ENCODE results near the gene ZNRF3.

ZNRF3 gene

GRCh38 chr22:28953403-28953802 is 70.0 kb downstream of the ZNRF3 start:
- DNase-seq (ENCODE audit: low read depth): no peak

DNA sequence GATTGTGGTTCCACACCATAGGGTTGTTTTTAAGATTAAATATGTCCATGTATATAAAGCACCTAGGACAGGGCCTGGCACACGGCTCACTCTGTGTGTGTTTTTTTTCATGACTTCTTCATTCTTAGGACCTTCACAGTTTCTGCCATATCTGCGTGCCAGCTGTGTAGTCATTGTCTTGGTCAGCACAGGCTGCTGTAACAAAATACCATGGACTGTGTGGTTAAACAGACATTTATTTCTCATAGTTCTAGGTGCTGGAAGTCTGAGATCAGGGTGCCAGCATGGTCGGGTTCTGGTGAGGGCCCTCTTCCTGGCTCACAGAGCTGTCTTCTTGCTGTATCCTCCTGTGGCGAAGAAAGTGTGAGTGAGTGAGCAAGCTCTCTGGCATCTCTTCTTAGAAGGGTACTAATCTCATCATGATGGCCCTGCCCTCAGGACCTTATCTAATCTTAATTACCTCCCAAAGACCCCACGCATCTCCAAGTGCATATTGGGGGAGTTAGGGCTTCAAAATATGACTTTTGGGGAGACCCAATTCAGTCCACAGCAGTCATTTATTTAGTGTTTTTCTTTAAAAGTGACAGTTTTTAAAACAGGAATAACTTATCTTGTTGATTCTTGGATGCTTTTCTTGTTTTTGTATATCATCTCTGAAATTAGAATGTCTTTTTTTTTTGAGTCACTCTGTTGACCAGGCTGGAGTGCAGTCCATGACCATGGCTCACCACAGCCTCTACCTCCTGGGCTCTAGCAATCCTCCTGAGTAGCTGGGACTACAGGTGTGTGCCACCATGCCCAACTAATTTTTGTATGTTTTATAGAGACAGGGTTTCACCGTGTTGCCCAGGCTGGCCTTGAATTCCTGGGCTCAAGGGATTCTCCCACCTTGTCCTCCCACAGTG is 70.9 kb downstream of the ZNRF3 start:
- DNase-seq (ENCODE audit: low read depth): no peak

GRCh38 chr22:28955817-28956216 is 72.4 kb downstream of the ZNRF3 start:
- DNase-seq (ENCODE audit: low read depth): peak; percentile 59

- DNase-seq (ENCODE audit: low read depth): no peak
Measured at GRCh38 chr22:28956506-28956905, 73.1 kb downstream of the ZNRF3 start.

DNA sequence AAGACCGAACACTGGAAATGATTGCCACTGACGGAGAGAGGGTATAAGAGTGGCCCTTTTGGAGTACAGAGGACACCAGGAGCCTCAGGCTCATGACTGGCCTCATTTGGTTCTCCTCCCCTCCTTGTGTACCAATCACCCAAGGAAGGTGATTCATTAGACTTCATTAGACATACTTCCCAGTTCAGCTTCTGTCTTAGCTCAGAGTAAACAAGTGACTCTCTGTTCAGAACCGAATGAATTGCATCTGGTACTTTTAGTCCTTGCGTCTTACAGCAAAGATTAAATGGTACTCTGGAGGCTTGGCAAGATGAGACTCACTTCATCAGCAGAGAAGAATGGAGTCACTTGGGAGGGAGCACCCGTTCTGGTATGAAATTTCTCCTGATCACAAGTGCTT is 75.2 kb downstream of the ZNRF3 start:
- peak; percentile 28 for DNase-seq (ENCODE audit: low read depth)

DNA sequence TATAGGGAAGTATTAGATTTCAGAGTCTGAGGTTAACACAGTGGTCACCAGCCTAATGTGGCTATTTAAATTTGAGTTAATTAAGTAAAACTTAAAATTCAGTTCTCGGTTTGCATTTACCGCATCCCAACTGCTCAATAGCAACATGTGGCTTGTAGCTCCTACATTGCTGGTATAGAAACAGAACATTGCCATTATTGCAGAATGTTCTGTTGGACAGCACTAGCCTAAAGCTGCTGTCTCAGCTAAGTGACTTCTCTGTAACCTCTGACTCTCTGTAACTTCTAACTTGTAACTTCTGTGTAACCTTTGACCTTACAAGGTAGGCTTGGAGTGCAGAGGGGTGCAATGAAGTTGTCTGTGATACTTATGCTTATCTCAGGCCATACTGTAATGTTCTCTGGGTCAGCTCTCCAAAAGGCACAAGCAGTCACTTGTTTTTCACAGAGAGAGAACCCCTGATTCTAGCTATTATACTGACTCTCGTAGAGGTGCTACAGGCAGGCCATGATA is 78.7 kb downstream of the ZNRF3 start:
- no peak for DNase-seq (ENCODE audit: low read depth)

- no peak for DNase-seq (ENCODE audit: low read depth)
Measured at GRCh38 chr22:28963362-28963761, 80.0 kb downstream of the ZNRF3 start.

DNA sequence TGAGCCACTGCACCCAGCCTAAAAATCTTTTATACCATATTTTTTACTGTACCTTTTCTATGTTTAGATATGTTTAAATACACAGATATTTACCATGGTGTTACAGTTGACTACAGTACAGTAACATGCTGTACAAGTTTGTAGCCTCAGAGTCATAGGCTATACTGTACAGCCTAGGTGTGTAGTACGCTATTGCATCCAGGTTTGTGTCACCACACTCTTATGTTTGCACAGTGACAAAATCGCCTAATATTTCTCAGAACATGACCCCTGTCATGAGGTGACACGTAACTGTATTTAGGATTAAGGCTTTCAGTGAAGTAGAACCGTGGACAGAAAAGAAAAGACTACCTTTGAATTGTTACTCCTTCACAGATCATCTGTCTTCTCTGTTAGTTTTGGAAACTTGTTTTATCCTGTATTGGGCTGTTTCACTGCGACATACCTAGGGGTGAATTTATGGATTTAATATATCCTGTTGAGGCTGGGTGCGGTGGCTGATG is 83.8 kb downstream of the ZNRF3 start:
- no peak for DNase-seq (ENCODE audit: low read depth)

DNA sequence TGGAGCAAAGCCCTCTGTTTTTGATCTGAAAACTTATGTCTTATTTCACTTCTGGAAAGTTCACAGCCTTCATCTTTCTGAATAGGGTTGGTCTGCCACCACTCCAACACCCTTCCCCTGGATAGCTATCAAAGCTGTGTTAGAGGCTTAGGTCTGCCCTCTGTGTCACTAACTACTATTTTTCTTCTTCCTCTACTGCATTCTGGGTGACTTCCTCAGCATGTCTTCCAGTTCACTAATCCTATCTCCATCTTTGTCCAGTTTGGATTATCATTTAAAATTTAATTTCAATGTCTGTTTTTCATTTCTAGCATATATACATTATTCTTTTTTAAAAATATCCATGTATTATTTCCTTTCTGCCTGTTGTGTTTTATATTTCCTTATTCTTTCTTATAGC is 84.6 kb downstream of the ZNRF3 start:
- no peak for DNase-seq (ENCODE audit: low read depth)

- no peak for DNase-seq (ENCODE audit: low read depth)
Measured at GRCh38 chr22:28969401-28970168, 86.2 kb downstream of the ZNRF3 start.

GRCh38 chr22:28973352-28973751 is 90.0 kb downstream of the ZNRF3 start:
- peak; percentile 24 for DNase-seq (ENCODE audit: low read depth)

GRCh38 chr22:28977060-28977459 is 93.7 kb downstream of the ZNRF3 start:
- DNase-seq (ENCODE audit: low read depth): no peak

DNA sequence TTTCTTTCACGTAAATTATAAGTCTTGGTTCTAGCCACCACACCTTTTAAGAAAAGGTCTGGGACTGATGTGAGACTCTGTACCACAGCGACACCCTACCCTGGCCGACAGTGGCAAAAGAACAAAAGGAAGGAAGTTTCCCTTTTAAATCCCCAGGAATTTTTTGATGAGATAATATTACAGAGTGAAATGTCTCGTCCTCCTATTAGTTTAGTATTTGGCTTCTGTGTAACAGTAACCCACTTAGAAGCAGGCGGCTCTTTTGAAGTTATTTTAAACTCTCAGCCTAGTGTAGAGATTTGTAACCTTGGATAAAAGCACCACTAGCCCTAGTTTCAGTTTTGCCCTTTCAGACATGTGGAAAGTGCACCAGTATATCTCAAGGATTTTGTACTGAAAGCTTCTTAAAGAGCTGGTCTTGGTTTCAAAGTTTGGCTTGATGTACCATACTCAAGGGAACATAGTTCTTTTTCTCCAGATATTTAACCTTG is 94.2 kb downstream of the ZNRF3 start:
- DNase-seq (ENCODE audit: low read depth): no peak

- DNase-seq (ENCODE audit: low read depth): peak; percentile 60
Measured at GRCh38 chr22:28978158-28978557, 94.8 kb downstream of the ZNRF3 start.

- DNase-seq (ENCODE audit: low read depth): no peak
Measured at GRCh38 chr22:28978863-28979796, 95.8 kb downstream of the ZNRF3 start.

DNA sequence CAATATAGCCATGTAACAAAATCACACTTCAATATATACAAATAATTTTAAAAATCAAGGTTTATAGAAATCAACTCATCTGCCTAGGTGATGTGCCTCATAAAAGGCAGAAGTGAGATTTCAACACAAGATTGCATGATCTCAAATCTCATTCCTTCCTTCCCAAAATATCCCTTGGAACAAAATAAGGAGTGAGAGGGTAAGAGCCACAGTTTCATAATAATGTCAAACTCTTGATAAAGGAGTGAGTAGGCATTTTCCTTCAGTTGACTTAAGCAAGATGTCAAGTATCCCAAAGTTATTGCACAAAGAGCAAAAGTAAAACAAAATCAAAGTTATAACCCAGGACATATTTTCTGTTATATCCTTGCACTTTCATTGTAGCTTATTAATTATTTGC is 97.0 kb downstream of the ZNRF3 start:
- no peak for DNase-seq (ENCODE audit: low read depth)

- DNase-seq (ENCODE audit: low read depth): no peak
Measured at GRCh38 chr22:28981818-28982499, 98.6 kb downstream of the ZNRF3 start.

- no peak for DNase-seq (ENCODE audit: low read depth)
Measured at GRCh38 chr22:28983190-28983589, 99.8 kb downstream of the ZNRF3 start.

DNA sequence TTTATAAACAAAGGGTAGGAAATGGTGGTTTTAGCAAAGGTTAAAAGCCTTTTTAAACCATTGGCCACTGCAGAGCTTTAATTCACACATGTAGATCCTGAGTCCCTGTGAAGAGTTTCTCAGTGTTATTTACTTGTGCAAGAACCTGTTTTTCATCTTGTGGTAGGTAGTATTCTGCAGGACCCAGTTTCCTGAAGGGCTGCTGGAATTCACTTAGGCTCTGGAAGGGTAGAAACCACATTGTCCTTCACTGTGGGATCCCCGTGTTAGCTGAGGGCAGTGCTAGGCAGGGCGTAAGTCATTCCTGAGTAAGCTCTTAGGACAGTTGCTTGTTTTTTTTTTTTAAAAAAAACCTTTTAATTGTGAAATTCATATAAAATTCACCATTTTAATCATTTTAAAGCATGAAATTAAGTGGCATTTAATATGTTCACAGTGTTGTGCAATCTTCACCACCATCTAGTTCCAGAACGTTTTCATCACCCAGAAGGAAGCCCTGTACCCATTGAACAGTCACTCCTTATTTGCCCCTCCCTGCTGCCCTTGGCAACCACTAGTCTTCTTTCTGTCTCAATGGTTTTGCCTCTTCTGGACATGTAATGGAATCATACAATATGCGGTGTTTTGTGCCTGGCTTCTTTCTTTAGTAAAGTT is 100.5 kb downstream of the ZNRF3 start:
- no peak for DNase-seq (ENCODE audit: low read depth)

- DNase-seq (ENCODE audit: low read depth): no peak
Measured at GRCh38 chr22:28984482-28985158, 101.2 kb downstream of the ZNRF3 start.
